Cardiac muscle cell (in vitro differentiated cells and primary cell): Measurements from ENCODE around the gene KLKB1. TPM values are rescaled to one million over a fixed set of nuclear protein-coding genes. Genes with fewer than 3 reads are reported as not detected.
"Not testable (repeated sequence)": the region's sequence is repeated elsewhere in the genome, so short reads cannot be mapped to it uniquely, and the experiment has no call there.

Experiments
- DNase-seq, 2 donors: peaks; one replicate each; pipeline versions ENCODE4 v3.0.0 to v3.0.0-alpha.2; 2010 to 2017; ENCODE audit warnings: low read depth in 1 of 2, low spot score in 1 of 2
- H3K27ac ChIP-seq: fragments of 200-600 bp; sonication (generic); 2 replicates; pipeline ENCODE4 v1.5.1; 2016
- H3K27me3 ChIP-seq: fragments of 200-600 bp; sonication (generic); 2 replicates; pipeline ENCODE4 v1.6.0; 2016; ENCODE audit warnings: control low read depth
- H3K36me3 ChIP-seq: fragments of 200-600 bp; sonication (generic); 2 replicates; pipeline ENCODE4 v1.5.1; 2016; ENCODE audit warnings: control low read depth
- H3K4me1 ChIP-seq: fragments of 200-600 bp; sonication (generic); 2 replicates; pipeline ENCODE4 v1.8.1; 2017; ENCODE audit warnings: low read depth, mild to moderate bottlenecking, mixed run types
- H3K4me3 ChIP-seq: fragments of 200-600 bp; sonication (generic); 2 replicates; pipeline ENCODE4 v1.5.1; 2016; ENCODE audit warnings: mild to moderate bottlenecking
- H3K9me3 ChIP-seq: fragments of 200-600 bp; sonication (generic); 2 replicates; pipeline ENCODE4 v1.5.1; 2017; ENCODE audit warnings: low read depth, mild to moderate bottlenecking, control low read depth
- CTCF ChIP-seq: IDR thresholded peaks from 2 replicates; pipeline ENCODE4 v1.5.1; 2012; ENCODE audit warnings: low read depth, mild to moderate bottlenecking, low read length
- polyA plus RNA-seq: library from polyadenylated mRNA; unstranded; fragments of >200 nt; fragmentation: Nextera tagmentation; extraction: Ambion mirVana; gene quantifications from 2 replicates; pipeline ENCODE4 v1.2.1, GENCODE V29; 2016
- total RNA-seq: library from RNA; depleted of rRNA; stranded (reverse); fragments of >200 nt; gene quantifications from 2 replicates; pipeline ENCODE4 v1.2.3, GENCODE V29; 2016

KLKB1 gene
- total and polyA plus RNA-seq, 2 experiments from 2014 or later, result 0.09 TPM; not detected in 1

DNA sequence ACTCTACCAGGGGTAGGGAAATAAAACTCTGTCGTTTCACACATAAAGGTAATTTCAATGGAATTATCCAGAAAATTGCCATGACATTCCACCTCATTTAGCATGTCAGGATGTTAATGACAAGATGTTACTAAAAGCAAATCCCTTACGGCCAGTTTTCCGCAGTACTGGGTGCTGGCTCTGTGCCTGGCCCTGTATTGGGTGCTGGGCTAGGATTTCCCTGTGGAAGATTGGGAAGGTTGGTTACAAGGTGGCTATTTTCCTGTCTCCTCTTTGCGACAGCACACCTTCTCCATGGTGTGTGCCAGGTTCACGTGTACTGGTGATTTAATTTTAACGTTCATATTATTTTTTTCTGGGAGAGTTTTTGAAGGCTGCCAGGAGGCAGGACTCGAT is 13.1 kb downstream of the KLKB1 start:
- H3K27me3 ChIP-seq, result no peaks in the 10 kb centered on the region
- TF ChIP-seq CTCF, result no peak
- H3K27ac ChIP-seq, result no peak overlapping the region

DNA sequence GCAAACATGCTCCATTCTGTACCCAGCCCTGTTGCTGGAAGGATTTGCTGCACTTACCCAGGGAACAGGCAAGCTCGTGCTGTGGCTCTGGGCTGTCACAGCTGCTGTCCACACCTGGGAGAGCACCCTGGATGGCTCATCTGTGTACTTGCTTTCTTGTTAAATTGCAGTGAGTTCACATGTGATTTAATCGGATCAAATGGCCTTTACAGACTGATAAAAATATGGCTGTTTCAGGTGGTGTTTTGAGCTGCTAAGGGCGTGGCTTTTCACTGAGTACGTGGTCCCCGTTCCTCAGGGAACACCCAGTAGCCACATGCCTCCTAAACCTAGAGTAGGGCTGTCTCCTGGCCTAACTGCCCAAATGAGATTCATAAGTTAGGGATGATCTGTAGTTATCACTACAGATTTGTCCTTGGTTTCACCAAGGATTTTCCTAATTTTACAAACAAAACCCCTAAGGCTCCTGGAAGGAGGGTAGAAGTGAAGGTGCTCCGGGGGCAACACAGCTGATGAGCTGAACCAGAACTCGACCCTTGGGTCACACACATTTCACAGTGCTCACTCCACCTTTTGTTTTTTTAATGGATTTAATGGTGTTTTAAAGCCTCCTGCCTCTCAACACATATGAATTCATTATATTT is 13.7 kb downstream of the KLKB1 start:
- Histone ChIP-seq H3K27me3 (no peaks in the 10 kb centered on the region), H3K4me3 (no peak overlapping the region), H3K4me1 (no peaks in the 10 kb centered on the region), H3K9me3 (no peaks in the 10 kb centered on the region), H3K27ac (no peak overlapping the region), H3K36me3 (no peaks in the 10 kb centered on the region)
- TF ChIP-seq CTCF, result no peak
- DNase-seq, result peak in 1 of 2 donors; percentile 24

More for the DNA sequence above, 13.1 kb downstream of the KLKB1 start:
- H3K9me3 ChIP-seq, result no peaks in the 10 kb centered on the region
- no peaks in the 10 kb centered on the region for H3K4me1 ChIP-seq
- DNase-seq, result no peak
- no peak overlapping the region for H3K4me3 ChIP-seq
- no peaks in the 10 kb centered on the region for H3K36me3 ChIP-seq

- Histone ChIP-seq H3K4me1 (no peaks in the 10 kb centered on the region), H3K9me3 (no peaks in the 10 kb centered on the region), H3K4me3 (no peak overlapping the region), H3K27ac (no peak overlapping the region), H3K36me3 (no peaks in the 10 kb centered on the region), H3K27me3 (no peaks in the 10 kb centered on the region)
- no peak for TF ChIP-seq CTCF
- DNase-seq, result no peak
Observed at GRCh38 chr4:186241616-186242015, 14.3 kb downstream of the KLKB1 start.

GRCh38 chr4:186242031-186242430 is 14.7 kb downstream of the KLKB1 start:
- not testable (repeated sequence) for H3K27me3 ChIP-seq, DNase-seq, H3K36me3 ChIP-seq, H3K27ac ChIP-seq, H3K4me3 ChIP-seq, H3K4me1 ChIP-seq, H3K9me3 ChIP-seq

DNA sequence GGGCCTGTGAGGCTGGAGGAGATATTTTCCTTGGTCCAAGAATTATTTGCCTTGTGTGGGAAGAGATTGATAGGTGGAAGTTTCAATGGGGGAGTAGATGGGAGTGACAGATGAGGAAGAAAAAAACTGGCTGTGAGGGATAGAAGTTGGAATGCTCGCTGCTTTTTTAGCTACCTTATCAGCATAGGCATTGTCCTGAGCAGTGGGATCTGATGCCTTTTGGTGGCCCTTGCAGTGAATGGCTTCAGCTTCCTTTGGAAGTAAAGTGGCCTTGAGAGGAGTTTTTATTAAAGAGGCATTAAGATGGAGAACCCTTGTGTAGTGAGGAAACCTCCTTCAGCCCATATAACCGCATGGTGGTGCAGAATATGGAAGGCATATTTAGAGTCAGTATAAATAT is 16.0 kb downstream of the KLKB1 start:
- no peak for DNase-seq
- Histone ChIP-seq H3K9me3 (no peaks in the 10 kb centered on the region), H3K27me3 (no peaks in the 10 kb centered on the region), H3K4me3 (no peak overlapping the region), H3K4me1 (no peaks in the 10 kb centered on the region), H3K36me3 (no peaks in the 10 kb centered on the region), H3K27ac (no peak overlapping the region)
- TF ChIP-seq CTCF, result no peak

- Histone ChIP-seq H3K27me3 (no peaks in the 10 kb centered on the region), H3K4me3 (no peak overlapping the region), H3K36me3 (no peaks in the 10 kb centered on the region), H3K4me1 (no peaks in the 10 kb centered on the region), H3K27ac (no peak overlapping the region), H3K9me3 (no peaks in the 10 kb centered on the region)
- no peak for TF ChIP-seq CTCF
- no peak for DNase-seq
Observed at GRCh38 chr4:186244835-186245234, 17.5 kb downstream of the KLKB1 start.

DNA sequence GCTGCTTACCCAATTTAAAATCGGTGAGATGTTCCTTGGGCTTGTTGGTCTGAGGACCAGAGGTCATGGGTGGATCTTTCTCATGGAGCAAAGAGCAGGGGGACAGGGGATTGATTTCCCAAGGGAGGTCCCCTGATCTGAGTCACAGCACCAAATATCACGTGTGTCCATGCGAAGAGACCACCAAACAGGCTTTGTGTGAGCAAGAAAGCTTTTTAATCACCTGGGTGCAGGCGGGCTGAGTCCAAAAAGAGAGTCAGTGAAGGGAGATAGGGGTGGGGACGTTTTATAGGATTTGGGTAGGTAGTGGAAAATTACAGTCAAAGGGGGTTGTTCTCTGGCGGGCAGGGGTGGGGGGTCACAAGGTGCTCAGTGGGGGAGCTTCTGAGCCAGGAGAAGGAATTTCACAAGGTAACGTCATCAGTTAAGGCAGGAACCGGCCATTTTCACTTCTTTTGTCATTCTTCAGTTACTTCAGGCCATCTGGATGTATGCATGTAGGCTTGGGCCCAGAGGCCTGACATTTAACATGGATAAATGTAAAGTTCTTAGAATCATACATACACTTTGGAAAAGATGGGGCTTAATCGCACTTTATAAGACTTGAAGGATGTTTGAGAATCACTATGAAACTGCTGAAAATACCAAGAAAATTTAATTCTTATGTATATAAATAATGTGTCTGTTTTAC is 19.9 kb downstream of the KLKB1 start:
- H3K36me3 ChIP-seq, H3K27me3 ChIP-seq, H3K9me3 ChIP-seq, DNase-seq, H3K4me3 ChIP-seq, H3K4me1 ChIP-seq, H3K27ac ChIP-seq: not testable (repeated sequence)
